GM18861 (cell line): ENCODE measurements around the gene MCF2L2.
"Not testable (repeated sequence)": the region's sequence is repeated elsewhere in the genome, so short reads cannot be mapped to it uniquely, and the experiment has no call there.

Experiments
- ATAC-seq: cut with Tn5 transposase; IDR thresholded peaks from one replicate; pipeline ENCODE4 v1.9.1; 2021; ENCODE audit not compliant: unreplicated experiment

MCF2L2 gene

GRCh38 chr3:183428447-183429211 lies at the start of gene MCF2L2:
Gene MCF2L2 (minus strand): TSS chr3:183428619. CDS start chr3:183427977, 642 bp downstream.
- ATAC-seq: peak; percentile 45

- ATAC-seq: no peak
These were observed 49.5 kb upstream of the MCF2L2 start for GRCh38 chr3:183477801-183478456.

GRCh38 chr3:183475764-183476162 lies 47.3 kb upstream of the MCF2L2 start:
- ATAC-seq: not testable (repeated sequence)

- ATAC-seq: no peak
These were observed 46.8 kb upstream of the MCF2L2 start for GRCh38 chr3:183475016-183475763.

- no peak for ATAC-seq
These were observed 45.5 kb upstream of the MCF2L2 start for GRCh38 chr3:183473969-183474368.

GRCh38 chr3:183472155-183472554 lies 43.7 kb upstream of the MCF2L2 start:
- ATAC-seq: no peak

GRCh38 chr3:183468424-183468823 lies 40.0 kb upstream of the MCF2L2 start:
- no peak for ATAC-seq

- no peak for ATAC-seq
These were observed 38.2 kb upstream of the MCF2L2 start for GRCh38 chr3:183466575-183466974.

GRCh38 chr3:183465710-183466109 lies 37.3 kb upstream of the MCF2L2 start:
- not testable (repeated sequence) for ATAC-seq

GRCh38 chr3:183464480-183464879 lies 36.1 kb upstream of the MCF2L2 start:
- no peak for ATAC-seq

- ATAC-seq: no peak
These were observed 31.9 kb upstream of the MCF2L2 start for GRCh38 chr3:183460081-183461055.

GRCh38 chr3:183455089-183455488 lies 26.7 kb upstream of the MCF2L2 start:
- ATAC-seq: no peak

GRCh38 chr3:183454064-183454463 lies 25.6 kb upstream of the MCF2L2 start:
- no peak for ATAC-seq

GRCh38 chr3:183449791-183450190 lies 21.4 kb upstream of the MCF2L2 start:
- no peak for ATAC-seq

GRCh38 chr3:183449391-183449790 lies 21.0 kb upstream of the MCF2L2 start:
- ATAC-seq: no peak

- ATAC-seq: no peak
These were observed 20.1 kb upstream of the MCF2L2 start for GRCh38 chr3:183448369-183449128.

- ATAC-seq: no peak
These were observed 19.0 kb upstream of the MCF2L2 start for GRCh38 chr3:183447206-183448001.

- no peak for ATAC-seq
These were observed 18.4 kb upstream of the MCF2L2 start for GRCh38 chr3:183446838-183447205.

GRCh38 chr3:183444748-183445147 lies 16.3 kb upstream of the MCF2L2 start:
- ATAC-seq: no peak
